ENCODE measurements around the gene TMPRSS6. TPM values are rescaled to one million over a fixed set of nuclear protein-coding genes. Genes with fewer than 3 reads are reported as not detected.

TMPRSS6 gene
- total RNA-seq, 2 donors from 2014 or later, result not detected

- DNase-seq (ENCODE audit: low spot score), result no peak
- peaks cover 26 to 45% of the 10 kb centered on the region in 2 donors for H3K4me1 ChIP-seq (ENCODE audit: control insufficient read depth in 1 of 2, low read depth in 2 of 2)
Observed at GRCh38 chr22:37021710-37022482, 87.6 kb downstream of the TMPRSS6 start.

GRCh38 chr22:37021041-37021440 is 88.5 kb downstream of the TMPRSS6 start:
- no peak for DNase-seq (ENCODE audit: low spot score)
- no peak for ATAC-seq (ENCODE audit: insufficient number of reproducible peaks, low FRiP score, low read depth)
- no peaks in the 10 kb centered on the region for H3K9me3 ChIP-seq
- no peak for TF ChIP-seq CTCF (IDR thresholded peaks at IDR 0.05)
- H3K4me3 ChIP-seq, result peak overlapping the region; percentile 90
- no peak overlapping the region for H3K27ac ChIP-seq
- H3K27me3 ChIP-seq (replicated peaks; ENCODE audit: insufficient read depth), result no peaks in the 10 kb centered on the region
- peaks cover 19% of the 10 kb centered on the region for H3K36me3 ChIP-seq
- peaks cover 26 to 45% of the 10 kb centered on the region in 2 donors for H3K4me1 ChIP-seq (ENCODE audit: control insufficient read depth in 1 of 2, low read depth in 2 of 2)

More at GRCh38 chr22:37021710-37022482, 87.6 kb downstream of the TMPRSS6 start:
- Histone ChIP-seq H3K27me3 (replicated peaks; ENCODE audit: insufficient read depth) (no peaks in the 10 kb centered on the region), H3K27ac (no peak overlapping the region), H3K4me3 (no peak overlapping the region), H3K9me3 (no peaks in the 10 kb centered on the region), H3K36me3 (peaks cover 27% of the 10 kb centered on the region)
- TF ChIP-seq CTCF (IDR thresholded peaks at IDR 0.05), result peak; percentile 57
- ATAC-seq (ENCODE audit: insufficient number of reproducible peaks, low FRiP score, low read depth), result no peak

DNA sequence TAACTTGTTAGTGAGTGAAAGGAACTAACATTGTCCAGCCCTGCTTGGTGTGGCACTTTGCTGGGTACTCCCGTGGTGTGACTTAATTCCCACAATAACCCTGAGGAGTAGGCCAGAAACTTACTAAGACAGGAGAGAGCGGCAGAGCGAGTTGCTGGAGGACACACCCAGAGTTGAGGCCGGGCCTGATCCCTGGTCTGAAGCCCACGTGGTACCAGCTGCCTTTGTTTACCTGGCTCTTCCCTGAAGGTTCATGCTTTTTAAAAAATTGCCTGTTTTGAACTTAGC is 89.4 kb downstream of the TMPRSS6 start:
- no peak for DNase-seq (ENCODE audit: low spot score)
- Histone ChIP-seq H3K4me1 (ENCODE audit: control insufficient read depth in 1 of 2, low read depth in 2 of 2) (peaks cover 26 to 45% of the 10 kb centered on the region in 2 donors), H3K36me3 (peaks cover 12% of the 10 kb centered on the region), H3K27ac (peak overlapping the region; percentile 88 to 89), H3K27me3 (replicated peaks; ENCODE audit: insufficient read depth) (no peaks in the 10 kb centered on the region), H3K9me3 (no peaks in the 10 kb centered on the region), H3K4me3 (peak overlapping the region; percentile 90)
- TF ChIP-seq CTCF (IDR thresholded peaks at IDR 0.05), result no peak
- no peak for ATAC-seq (ENCODE audit: insufficient number of reproducible peaks, low FRiP score, low read depth)

- Histone ChIP-seq H3K36me3 (peaks cover 6% of the 10 kb centered on the region), H3K27me3 (replicated peaks; ENCODE audit: insufficient read depth) (no peaks in the 10 kb centered on the region), H3K9me3 (no peaks in the 10 kb centered on the region), H3K4me1 (ENCODE audit: control insufficient read depth in 1 of 2, low read depth in 2 of 2) (peaks cover 26 to 45% of the 10 kb centered on the region in 2 donors), H3K27ac (peak within 1 kb of the TSS; percentile 88 to 89), H3K4me3 (peak within 1 kb of the TSS; percentile 90)
- DNase-seq (ENCODE audit: low spot score), result no peak
- TF ChIP-seq CTCF (IDR thresholded peaks at IDR 0.05), result peak; percentile 12
- peak; percentile 73 for ATAC-seq (ENCODE audit: insufficient number of reproducible peaks, low FRiP score, low read depth)
Observed at GRCh38 chr22:37019309-37020191, 90.0 kb downstream of the TMPRSS6 start, which contains the start of the genes MPST and TST. MPST (plus strand) TSS chr22:37019742; CDS start chr22:37019837, 95 bp downstream. TST (minus strand) TSS chr22:37019447; CDS start chr22:37018732, 715 bp downstream.

GRCh38 chr22:37018815-37019308 is 90.7 kb downstream of the TMPRSS6 start:
- ATAC-seq (ENCODE audit: insufficient number of reproducible peaks, low FRiP score, low read depth), result no peak
- Histone ChIP-seq H3K4me1 (ENCODE audit: control insufficient read depth in 1 of 2, low read depth in 2 of 2) (peaks cover 26 to 45% of the 10 kb centered on the region in 2 donors), H3K27me3 (replicated peaks; ENCODE audit: insufficient read depth) (no peaks in the 10 kb centered on the region), H3K36me3 (no peaks in the 10 kb centered on the region), H3K27ac (peak overlapping the region; percentile 86 to 88), H3K4me3 (peak overlapping the region; percentile 90), H3K9me3 (no peaks in the 10 kb centered on the region)
- DNase-seq (ENCODE audit: low spot score), result no peak
- TF ChIP-seq CTCF (IDR thresholded peaks at IDR 0.05), result no peak
